HUES48 (cell line): Measurements from ENCODE around the gene NRP1.
A peak's percentile ranks its signal among the peaks of the same experiment; 100 is the strongest.

Source experiments
- H3K27ac ChIP-seq: one replicate; pipeline ENCODE4 v1.7.0; 2013; ENCODE audit warnings: low read depth, low read length, inconsistent platforms
- H3K27me3 ChIP-seq: 2 replicates; pipeline ENCODE4 v1.6.1; 2013; ENCODE audit warnings: mild to moderate bottlenecking, low read length; ENCODE audit not compliant: control insufficient read depth, insufficient read depth
- H3K36me3 ChIP-seq: 2 replicates; pipeline ENCODE4 v1.6.1; 2013; ENCODE audit warnings: low read length; ENCODE audit not compliant: control insufficient read depth, insufficient read depth
- H3K4me1 ChIP-seq: 2 replicates; pipeline ENCODE4 v1.6.1; 2013; ENCODE audit warnings: mild to moderate bottlenecking, low read length; ENCODE audit not compliant: control insufficient read depth, insufficient read depth
- H3K4me3 ChIP-seq: 2 replicates; pipeline ENCODE4 v1.5.1; 2013; ENCODE audit warnings: mild to moderate bottlenecking, low read depth, low read length
- H3K9ac ChIP-seq: 2 replicates; pipeline ENCODE4 v1.6.1; 2013; ENCODE audit warnings: mild to moderate bottlenecking, low read depth, low read length, moderate library complexity
- H3K9me3 ChIP-seq: 2 replicates; pipeline ENCODE4 v1.6.1; 2013; ENCODE audit warnings: low read length; ENCODE audit not compliant: control insufficient read depth, insufficient read depth

The NRP1 gene

DNA sequence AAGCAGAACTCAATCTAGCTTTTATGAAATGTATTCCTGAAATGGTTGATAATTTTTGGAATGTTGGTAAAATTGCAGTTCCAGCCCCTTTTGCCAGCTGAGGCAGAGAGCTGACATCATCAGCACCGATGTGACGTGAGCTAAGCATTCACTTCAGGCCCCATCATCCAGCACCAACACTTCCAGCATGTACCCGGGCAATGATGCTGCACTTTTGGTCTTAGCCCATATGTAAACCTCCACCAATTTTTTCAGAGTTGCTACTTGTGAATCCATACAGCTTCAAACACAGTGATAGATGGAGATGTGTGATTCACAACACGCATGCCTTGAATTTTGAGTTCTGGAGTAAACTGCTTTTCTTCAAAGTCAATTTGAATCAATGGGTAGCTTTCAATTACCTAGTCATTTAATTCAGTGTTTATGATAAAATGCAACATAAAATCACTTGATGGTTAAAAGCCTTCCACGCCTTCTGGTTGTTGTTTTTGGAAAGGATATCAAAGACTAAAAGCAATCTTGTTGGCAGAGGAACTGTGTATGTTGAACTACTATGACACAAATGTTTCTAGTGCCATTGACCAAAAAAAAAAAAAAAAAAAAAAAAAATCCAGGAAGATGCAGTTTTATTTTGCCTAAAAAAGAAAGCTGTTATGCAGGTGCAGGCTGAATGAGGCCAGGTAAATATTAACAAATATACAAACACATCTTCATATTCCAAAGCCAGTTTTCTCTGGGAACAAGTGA, 73.9 kb downstream of the NRP1 start:
- H3K4me1 ChIP-seq, result peaks cover 6% of the 10 kb centered on the region; the same call in 1 of the 2 replicates
- no peak overlapping the region for H3K27ac ChIP-seq
- H3K9me3 ChIP-seq, result no peaks in the 10 kb centered on the region
- no peaks in the 10 kb centered on the region for H3K36me3 ChIP-seq
- H3K9ac ChIP-seq, result no peak overlapping the region
- no peak overlapping the region for H3K4me3 ChIP-seq
- no peaks in the 10 kb centered on the region for H3K27me3 ChIP-seq

GRCh38 chr10:33258967-33259366, 75.5 kb downstream of the NRP1 start:
- Histone ChIP-seq H3K4me3 (no peak overlapping the region), H3K36me3 (no peaks in the 10 kb centered on the region), H3K4me1 (peaks cover 6% of the 10 kb centered on the region; the same call in 1 of the 2 replicates), H3K9ac (no peak overlapping the region), H3K27me3 (no peaks in the 10 kb centered on the region), H3K9me3 (no peaks in the 10 kb centered on the region), H3K27ac (peak overlapping the region; percentile 42)

DNA sequence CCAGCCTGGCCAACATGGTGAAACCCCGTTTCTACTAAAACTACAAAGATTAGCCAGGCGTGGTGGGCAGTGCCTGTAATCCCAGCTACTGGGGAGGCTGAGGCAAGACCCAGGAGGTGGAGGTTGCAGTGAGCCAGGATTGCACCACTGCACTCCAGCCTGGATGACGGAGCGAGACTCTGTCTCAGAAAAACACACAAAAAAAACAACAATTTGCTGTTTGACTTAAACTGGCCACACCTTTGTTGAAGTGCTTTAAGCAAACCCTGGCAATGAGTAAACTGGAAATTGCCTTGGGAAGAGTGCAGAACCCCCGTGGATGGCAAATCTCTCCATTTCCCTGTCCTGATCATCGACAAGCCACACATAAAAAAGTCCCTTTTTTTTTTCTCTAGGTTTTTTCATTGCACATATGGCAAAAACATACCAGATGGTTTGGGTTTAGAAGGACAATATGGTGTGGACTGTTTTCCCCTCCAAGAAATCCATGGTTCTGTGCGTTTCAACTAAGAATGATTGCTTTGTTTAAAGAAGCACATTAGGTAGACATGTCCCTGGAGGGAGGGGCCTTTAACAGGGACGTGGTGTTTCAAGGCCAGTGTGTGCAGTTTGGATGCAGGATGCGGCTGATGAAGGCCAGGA, 76.9 kb downstream of the NRP1 start:
- Histone ChIP-seq H3K9me3 (no peaks in the 10 kb centered on the region), H3K27ac (no peak overlapping the region), H3K4me1 (peaks cover 6% of the 10 kb centered on the region; the same call in 1 of the 2 replicates), H3K36me3 (0 out of 2 replicates have a peak, but pooled peaks cover 3% of the 10 kb centered on the region), H3K9ac (no peak overlapping the region), H3K4me3 (no peak overlapping the region), H3K27me3 (no peaks in the 10 kb centered on the region)

- Histone ChIP-seq H3K27ac (no peak overlapping the region), H3K4me1 (peaks cover 6% of the 10 kb centered on the region; the same call in 1 of the 2 replicates), H3K9ac (no peak overlapping the region), H3K36me3 (0 out of 2 replicates have a peak, but pooled peaks cover 3% of the 10 kb centered on the region), H3K9me3 (no peaks in the 10 kb centered on the region), H3K27me3 (no peaks in the 10 kb centered on the region), H3K4me3 (no peak overlapping the region)
Observed at GRCh38 chr10:33256458-33256857, 78.0 kb downstream of the NRP1 start.

DNA sequence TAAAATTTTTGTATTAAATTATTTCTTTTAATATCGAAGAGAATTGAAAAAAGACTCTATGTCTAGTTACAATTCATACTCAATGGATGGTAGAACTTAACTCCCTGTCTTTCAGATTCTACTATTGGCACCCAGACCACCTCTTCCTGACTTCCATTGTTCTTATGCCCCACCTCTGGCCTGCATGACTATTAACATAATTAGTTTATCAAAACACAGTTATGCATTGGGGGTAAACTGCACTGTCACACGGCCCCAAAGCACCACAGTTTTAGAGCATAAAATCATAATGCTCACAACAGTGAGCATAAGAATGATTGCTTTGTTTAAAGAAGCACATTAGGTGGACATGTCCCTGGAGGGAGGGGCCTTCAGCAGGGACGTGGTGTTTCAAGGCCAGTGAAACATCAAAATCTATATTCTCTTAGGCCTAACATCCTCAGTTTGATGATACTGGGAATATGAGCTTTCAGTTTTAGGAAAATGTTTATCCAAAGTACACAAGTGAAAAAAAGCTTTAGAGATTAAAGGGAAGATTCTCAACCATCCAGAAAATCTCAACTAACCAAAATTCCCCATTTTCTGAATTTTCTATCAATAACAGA, 79.8 kb downstream of the NRP1 start:
- Histone ChIP-seq H3K27ac (no peak overlapping the region), H3K9me3 (no peaks in the 10 kb centered on the region), H3K27me3 (no peaks in the 10 kb centered on the region), H3K9ac (no peak overlapping the region), H3K36me3 (0 out of 2 replicates have a peak, but pooled peaks cover 3% of the 10 kb centered on the region), H3K4me1 (peaks cover 10% of the 10 kb centered on the region), H3K4me3 (no peak overlapping the region)

- Histone ChIP-seq H3K9ac (no peak overlapping the region), H3K27me3 (no peaks in the 10 kb centered on the region), H3K4me1 (peaks cover 10% of the 10 kb centered on the region; the same call in 1 of the 2 replicates), H3K4me3 (no peak overlapping the region), H3K36me3 (0 out of 2 replicates have a peak, but pooled peaks cover 3% of the 10 kb centered on the region), H3K27ac (no peak overlapping the region), H3K9me3 (no peaks in the 10 kb centered on the region)
Observed at GRCh38 chr10:33253411-33253810, 81.1 kb downstream of the NRP1 start.

- no peak overlapping the region for H3K27ac ChIP-seq
- peaks cover 10% of the 10 kb centered on the region; the same call in 1 of the 2 replicates for H3K4me1 ChIP-seq
- H3K4me3 ChIP-seq, result no peak overlapping the region
- no peaks in the 10 kb centered on the region for H3K27me3 ChIP-seq
- no peaks in the 10 kb centered on the region for H3K9me3 ChIP-seq
- no peak overlapping the region for H3K9ac ChIP-seq
- 0 out of 2 replicates have a peak, but pooled peaks cover 3% of the 10 kb centered on the region for H3K36me3 ChIP-seq
Observed at GRCh38 chr10:33252794-33253203, 81.7 kb downstream of the NRP1 start.

GRCh38 chr10:33252324-33252723, 82.1 kb downstream of the NRP1 start:
- peaks cover 3% of the 10 kb centered on the region; the same call in 1 of the 2 replicates for H3K36me3 ChIP-seq
- no peak overlapping the region for H3K27ac ChIP-seq

GRCh38 chr10:33249659-33250345, 84.7 kb downstream of the NRP1 start:
- Histone ChIP-seq H3K27ac (no peak overlapping the region), H3K36me3 (peaks cover 3% of the 10 kb centered on the region; the same call in 1 of the 2 replicates), H3K4me1 (peaks cover 5% of the 10 kb centered on the region; the same call in 1 of the 2 replicates), H3K9me3 (no peaks in the 10 kb centered on the region), H3K27me3 (no peaks in the 10 kb centered on the region), H3K4me3 (no peak overlapping the region), H3K9ac (no peak overlapping the region)

More at GRCh38 chr10:33252324-33252723, 82.1 kb downstream of the NRP1 start:
- Histone ChIP-seq H3K9me3 (no peaks in the 10 kb centered on the region), H3K9ac (no peak overlapping the region), H3K4me1 (peaks cover 10% of the 10 kb centered on the region; the same call in 1 of the 2 replicates), H3K4me3 (no peak overlapping the region), H3K27me3 (no peaks in the 10 kb centered on the region)

DNA sequence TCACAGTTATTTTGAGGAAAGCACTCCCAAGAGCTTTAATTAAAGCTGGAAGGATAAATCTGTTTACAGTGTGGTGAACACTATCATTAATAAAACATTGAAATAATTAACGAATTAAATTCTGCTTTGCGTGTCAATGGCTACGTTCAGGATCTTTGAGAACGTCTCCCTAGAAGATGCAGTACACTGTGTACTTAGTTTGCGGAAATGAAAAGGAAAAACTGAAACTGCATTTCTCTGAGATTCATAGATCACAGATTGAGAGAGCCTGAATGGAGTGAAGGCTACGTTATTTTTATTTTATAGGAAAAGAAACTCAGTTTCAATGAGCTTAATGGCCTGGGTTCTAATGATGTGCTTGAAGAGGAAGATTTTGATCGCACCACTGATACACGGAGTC, 85.3 kb downstream of the NRP1 start:
- H3K36me3 ChIP-seq, result peaks cover 3% of the 10 kb centered on the region; the same call in 1 of the 2 replicates
- H3K4me3 ChIP-seq, result no peak overlapping the region
- peaks cover 5% of the 10 kb centered on the region; the same call in 1 of the 2 replicates for H3K4me1 ChIP-seq
- no peaks in the 10 kb centered on the region for H3K9me3 ChIP-seq
- no peak overlapping the region for H3K27ac ChIP-seq
- H3K9ac ChIP-seq, result no peak overlapping the region
- H3K27me3 ChIP-seq, result no peaks in the 10 kb centered on the region
